Stimulated activated CD8-positive, alpha-beta memory T cell treated with anti-CD3 and anti-CD28 coated beads, Interleukin-2, amount 100 ng/mL, for 48 hours (primary cell): ENCODE measurements around the gene ITM2C.

Experiments
- DNase-seq, 2 donors: peaks; one replicate each; pipeline ENCODE4 v3.0.0-alpha.2; 2020; ENCODE audit warnings: low read depth in 2 of 2

Gene ITM2C

GRCh38 chr2:230891509-230891908, 26.8 kb downstream of the ITM2C start:
- no peak for DNase-seq

DNA sequence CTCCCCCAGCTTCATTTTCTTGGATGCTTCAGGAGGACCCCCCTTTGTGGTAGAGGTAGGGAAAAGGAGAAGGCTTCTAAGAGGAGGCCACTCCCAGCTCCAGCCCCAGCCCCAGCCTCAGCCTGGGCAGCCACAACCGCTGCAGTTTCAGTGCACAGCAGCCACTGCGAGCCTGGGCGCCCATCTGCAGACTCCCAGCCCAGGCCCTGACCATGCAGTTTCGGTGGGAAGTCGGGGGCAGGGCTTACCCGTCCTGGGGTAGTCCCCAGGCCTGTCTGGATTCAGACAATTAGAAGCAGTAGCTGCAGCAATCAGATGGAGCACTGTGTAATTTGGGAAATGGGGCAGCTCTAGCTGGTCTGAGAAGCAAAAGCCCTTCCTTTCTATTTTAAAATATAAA, 28.6 kb downstream of the ITM2C start:
- no peak for DNase-seq

DNA sequence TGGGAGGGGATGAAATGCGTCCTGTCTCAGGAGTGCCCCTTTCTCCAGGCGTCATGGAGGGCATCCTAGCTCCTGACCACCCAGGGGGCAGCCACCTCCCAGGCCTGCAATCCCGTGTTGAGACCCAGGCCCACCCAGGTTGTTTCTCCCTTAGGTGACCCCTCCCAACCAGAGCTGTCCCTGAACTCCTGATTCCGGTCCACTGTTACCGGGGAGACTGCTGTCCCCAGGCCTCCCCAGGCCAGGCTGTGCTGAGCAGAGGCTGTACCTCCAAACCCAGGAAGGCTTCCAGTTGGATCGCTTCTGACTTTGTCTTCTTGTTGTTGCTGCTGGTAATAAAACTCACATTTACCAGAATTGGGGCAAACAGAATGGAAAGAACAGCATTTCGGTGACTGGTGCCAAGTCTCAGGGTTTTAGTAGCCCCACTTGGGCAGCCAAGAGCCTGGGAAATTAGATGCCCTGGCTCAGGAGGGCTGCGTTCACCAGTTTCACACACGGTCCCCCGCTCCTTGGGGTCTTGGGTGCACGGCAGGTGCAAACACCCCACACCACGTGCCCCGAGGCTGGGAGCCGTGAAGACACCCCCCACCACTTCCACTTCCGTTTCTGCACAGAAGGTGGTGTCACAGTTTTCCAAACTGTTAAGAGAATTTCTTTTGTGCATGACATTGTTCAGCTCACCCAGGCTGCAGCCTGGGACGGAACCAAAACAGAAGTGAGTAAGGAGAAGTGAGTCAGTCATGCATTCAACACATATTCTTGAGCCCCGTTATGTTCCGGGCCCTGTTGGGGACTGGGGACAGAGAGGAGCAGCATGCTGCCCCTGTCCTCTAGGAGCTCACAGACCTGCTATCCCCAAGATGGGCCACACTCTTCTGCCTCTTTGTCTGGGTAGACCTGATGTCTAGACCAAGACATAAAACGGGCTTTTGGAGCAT, 29.4 kb downstream of the ITM2C start:
- no peak for DNase-seq

DNA sequence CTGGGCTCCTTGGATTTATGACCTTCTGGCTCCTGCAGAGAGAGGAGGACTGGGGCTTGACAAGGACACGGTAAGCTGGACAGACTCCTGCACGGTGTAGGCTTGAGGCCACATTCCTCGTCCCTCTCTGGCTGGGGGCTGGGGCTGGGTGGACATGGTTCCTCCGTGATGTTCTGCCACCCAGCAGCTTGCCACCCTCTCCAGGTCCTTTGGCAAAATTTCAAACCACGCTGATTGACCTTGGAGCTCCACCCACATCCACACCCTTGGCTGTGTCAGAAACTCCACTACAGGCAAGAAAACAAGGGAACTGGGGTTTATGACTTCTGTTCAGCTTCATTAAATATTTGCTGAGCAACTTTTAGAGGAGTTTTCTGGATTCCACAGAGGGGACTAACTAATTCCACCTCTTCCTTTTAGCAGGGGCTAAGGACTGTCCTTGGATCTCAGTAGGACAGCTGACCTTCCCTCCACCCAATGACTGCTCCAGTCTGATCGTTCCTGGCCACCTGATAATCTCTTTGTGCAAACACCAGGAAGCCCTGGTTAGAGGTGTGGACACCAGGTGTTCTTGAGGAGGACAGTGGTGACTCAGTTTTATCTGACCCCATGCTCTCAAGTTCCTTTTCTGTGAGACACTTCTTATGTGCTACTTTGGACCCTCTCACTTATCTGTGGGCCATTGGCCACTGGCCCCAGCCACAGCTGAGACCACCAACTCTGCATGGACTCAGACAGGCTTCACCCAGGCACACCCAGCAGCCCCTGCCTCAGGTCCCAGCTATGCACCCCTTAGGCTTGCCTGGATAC, 31.0 kb downstream of the ITM2C start:
- no peak for DNase-seq

GRCh38 chr2:230896346-230897115, 31.8 kb downstream of the ITM2C start:
- no peak for DNase-seq

DNA sequence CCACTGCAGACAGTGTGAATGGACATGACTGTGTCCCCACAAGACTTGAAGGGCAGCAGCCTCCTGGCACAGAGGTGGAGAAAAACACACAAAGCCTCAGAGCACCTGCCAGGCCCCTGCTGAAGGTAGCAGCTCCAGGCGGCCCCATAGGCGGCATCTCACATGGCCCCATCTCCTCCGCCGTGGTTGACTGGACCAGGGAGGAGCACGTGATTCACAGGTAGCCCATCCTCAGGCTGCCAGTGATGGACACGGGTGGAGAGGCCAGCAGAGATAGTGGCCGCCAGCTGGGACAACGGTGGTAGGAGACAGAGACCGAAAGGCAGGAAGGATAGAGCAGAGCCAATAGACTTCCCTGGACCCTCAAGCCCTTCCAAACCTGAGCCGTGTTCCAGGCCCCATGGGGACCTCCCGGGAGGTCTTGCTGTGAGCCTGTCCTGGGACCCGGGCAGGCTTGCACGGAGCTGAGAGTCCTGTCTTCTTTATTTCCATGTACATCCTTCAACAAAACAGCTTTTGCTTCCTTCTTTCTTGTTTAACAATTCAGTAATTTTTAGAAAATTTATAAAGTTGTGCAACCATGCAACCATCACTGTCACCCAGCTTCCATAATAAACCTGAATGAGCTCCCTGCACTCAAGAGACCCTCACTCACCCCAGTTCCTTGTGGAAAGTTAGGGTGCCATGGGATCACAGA, 33.4 kb downstream of the ITM2C start:
- DNase-seq = no peak

DNA sequence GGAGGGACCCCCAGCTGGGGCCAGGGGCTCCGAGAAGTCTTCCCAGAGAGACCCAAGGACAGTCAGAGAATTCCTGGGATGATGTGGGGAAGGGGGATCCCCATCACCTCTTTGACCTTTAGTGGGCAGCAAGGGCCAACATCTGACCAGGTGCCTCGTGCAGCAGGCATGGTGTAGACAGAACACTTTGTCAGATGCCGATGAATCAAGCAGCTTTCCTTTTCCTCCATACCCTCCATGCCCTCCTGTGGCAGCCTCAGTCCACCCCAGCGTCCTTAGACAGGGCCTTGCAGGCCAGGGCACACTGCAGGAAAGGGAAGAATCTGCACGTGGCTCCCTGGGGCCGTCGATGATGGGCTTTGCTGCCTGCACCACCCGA, 34.0 kb downstream of the ITM2C start:
- no peak for DNase-seq

DNA sequence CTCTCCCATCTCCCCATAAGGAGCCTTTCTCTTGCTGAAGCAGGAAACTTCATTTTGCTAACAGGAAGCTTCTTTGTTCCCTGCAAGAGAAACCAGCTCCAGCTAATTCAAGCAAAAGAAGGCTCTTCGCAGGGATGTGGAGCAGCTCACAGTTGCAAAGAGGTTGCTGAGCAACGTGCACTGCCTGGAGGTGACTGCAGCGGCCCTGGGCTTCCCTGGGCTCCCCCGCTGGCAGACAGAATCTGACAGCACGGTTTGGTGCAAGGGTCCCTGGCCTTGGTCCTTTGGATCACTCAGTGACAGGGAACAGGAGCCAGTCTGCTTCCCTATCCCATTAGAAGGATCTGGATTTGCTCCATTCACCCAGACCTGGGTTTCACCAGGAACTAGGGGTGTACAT, 34.5 kb downstream of the ITM2C start:
- no peak for DNase-seq

GRCh38 chr2:230899786-230900185, 35.0 kb downstream of the ITM2C start:
- peak in 1 of 2 donors; percentile 59 for DNase-seq

DNA sequence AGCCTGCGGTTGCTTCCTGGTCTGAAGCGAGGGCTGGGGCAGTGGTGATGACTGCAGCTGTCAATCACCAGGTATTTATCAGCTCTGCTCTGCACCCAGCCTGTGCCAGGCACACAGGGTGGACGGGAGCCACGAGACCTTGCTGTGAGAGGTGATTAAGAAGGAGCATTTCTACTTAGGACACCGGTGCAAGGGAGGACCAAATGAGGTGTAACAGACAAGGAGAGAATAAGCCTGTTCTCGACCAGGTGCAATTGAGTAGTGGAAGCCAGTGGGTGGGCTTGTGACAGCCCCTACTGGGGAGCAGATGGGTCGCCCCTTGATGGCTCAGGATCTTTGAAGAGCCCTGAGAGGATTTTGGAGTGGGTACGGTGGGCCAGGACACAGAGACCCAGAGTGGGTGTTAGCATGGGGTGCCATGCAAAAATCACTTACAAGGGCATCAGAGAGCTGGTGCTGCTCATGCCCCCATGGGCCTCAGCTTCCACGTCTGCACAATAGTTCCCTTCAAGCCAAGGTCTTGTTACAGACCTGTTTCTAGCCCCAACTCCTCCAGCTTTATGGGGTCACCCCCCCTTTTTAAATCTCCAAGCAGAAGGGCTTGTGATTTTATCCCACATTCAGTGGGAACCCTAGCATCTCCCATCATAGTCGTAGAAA, 35.7 kb downstream of the ITM2C start:
- no peak for DNase-seq

- no peak for DNase-seq
Measured at GRCh38 chr2:230901006-230901405, 36.3 kb downstream of the ITM2C start.

- DNase-seq = no peak
Measured at GRCh38 chr2:230902180-230902899, 37.6 kb downstream of the ITM2C start.

- no peak for DNase-seq
Measured at GRCh38 chr2:230903231-230904150, 38.7 kb downstream of the ITM2C start.

DNA sequence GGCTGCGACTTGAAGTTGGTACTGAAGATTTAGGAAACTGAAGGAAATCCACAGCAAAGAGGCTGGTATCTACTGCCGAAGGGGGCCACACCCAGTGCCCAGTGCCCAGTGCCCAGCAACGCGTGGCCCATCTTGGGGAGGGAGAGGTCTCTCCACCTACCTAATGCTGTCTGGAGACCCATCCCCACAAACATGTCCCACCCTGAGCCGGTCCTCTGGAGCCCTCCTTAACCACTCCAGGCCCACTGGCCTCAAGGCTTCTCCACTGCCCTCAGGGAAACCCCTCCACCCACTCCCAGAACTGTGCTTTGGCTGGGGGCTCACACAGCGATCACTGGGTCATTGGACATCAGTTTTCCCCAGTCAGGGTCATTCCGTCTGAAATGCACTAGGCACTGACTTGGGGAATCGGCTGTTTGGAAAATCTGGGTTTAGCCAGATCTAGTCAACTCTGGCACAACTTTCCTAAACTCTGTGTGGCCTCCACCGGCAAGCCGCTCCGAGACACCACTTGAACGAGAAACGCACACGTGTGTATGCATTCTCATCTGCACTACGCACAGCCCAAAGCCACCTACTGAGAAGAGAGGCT, 40.2 kb downstream of the ITM2C start:
- DNase-seq = no peak

- peak; percentile 73 to 82 for DNase-seq
Measured at GRCh38 chr2:230905448-230906421, 41.0 kb downstream of the ITM2C start.

- no peak for DNase-seq
Measured at GRCh38 chr2:230906471-230907230, 41.9 kb downstream of the ITM2C start.
